ENCODE data around the gene MT1X.

The MT1X gene

DNA sequence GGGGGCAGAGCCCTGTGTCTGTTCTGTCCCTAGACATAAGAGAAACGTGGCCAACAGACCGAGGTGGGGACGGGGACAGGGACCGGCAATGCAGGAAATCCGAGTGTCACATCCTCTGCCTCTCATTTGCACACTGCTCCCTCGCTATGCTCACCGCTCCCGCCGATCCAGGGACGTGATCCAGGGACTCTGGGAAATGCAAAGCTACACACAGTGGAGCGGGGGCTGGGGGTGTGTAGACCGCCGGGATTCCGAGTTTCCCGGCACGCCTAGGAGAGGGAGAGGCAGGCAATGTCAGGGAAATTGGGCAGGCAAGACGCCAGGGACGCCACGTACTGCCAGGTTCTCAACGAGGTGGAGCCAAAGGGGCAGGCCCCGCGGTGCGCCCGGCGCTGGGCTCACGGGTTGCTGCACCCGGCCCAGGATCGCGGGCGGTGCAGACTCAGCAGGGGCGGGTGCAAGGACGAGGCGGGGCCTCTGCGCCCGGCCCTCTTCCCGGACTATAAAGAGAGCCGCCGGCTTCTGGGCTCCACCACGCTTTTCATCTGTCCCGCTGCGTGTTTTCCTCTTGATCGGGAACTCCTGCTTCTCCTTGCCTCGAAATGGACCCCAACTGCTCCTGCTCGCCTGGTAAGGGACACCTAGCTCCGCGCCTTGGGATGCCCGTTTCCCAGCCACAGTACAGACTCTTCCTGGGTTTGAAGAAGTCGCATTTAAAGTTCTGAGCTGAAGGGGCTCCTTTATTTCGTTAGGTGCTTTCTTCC is at the start of gene MT1X:
MT1X (plus strand) TSS at position 532 of the 764 bp plus-strand sequence; CDS start at position 603, 71 bp downstream.
- peak; percentile 87 for DNase-seq

GRCh38 chr16:56632848-56633365 is 49.4 kb upstream of the MT1X start:
- no peak for DNase-seq

GRCh38 chr16:56633535-56633934 is 48.7 kb upstream of the MT1X start:
- DNase-seq = no peak

- no peak for DNase-seq
Observed at GRCh38 chr16:56634715-56635440, 47.4 kb upstream of the MT1X start.

DNA sequence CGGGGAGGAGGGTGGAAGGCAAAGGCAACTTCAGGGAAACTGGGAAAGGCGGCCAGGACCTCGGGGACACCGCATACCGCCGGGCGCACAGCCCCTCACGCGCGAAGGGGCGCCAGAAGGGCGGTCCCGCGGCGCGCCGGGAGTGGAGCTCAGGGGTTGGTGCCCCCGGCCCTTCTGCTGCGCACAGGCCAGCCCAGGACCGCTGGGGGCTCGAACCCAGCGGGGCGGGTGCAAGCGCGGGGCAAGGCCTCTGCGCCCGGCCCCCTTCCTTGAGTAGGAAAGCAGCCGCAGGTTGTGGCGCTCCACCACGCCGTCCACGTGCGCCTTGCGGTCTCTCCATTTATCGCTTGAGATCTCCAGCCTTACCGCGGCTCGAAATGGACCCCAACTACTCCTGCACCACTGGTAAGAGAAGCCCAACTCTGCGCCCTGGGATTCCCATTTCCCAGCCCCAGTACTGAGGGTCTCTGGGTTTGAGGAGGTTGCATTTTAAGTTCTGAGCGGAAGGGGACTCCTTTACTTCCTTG is 46.8 kb upstream of the MT1X start:
- DNase-seq = no peak

- DNase-seq = no peak
Observed at GRCh38 chr16:56636616-56637413, 45.5 kb upstream of the MT1X start.

DNA sequence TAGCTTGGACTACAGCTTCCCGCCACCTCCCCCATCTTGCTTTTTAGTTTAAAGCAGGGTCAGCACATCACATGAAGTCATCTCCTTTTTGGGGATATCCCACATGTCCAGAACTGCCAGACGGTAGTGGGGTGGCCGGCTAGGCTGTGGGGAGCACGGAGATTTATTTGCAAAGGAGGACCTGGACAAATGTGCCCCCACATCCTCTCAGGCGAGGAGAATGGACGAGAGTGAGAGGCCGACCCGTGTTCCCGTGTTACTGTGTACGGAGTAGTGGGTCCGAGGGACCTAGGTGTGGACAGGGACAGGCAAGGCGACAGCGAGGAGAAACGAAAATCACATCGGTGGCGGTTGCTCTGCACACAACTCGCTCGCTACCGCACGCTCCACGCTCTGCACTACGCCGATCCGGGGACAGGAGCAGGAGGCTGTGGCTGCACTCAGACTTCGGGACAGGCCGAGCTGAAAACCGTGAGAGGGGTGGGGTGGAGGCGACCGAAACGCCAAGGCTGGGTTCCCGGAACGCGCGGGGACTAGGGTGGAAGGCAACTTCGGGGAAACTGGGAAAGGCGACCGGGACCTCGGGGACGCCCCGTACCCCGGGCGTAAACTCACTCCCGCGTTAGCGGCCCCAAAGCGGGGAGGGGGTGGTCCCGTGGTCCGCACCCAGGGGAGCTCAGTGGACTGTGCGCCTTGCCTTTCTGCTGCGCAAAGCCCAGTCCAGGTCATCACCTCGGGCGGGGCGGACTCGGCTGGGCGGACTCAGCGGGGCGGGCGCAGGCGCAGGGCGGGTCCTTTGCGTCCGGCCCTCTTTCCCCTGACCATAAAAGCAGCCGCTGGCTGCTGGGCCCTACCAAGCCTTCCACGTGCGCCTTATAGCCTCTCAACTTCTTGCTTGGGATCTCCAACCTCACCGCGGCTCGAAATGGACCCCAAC is 44.2 kb upstream of the MT1X start, which contains the start of gene MT1A:
MT1A (plus strand) TSS at position 853 of the 937 bp plus-strand sequence; CDS start at position 926, 73 bp downstream.
- DNase-seq = no peak

GRCh38 chr16:56639045-56639444 is 43.2 kb upstream of the MT1X start:
- no peak for DNase-seq

- DNase-seq = no peak
Observed at GRCh38 chr16:56640076-56640475, 42.2 kb upstream of the MT1X start.

GRCh38 chr16:56641166-56641565 is 41.1 kb upstream of the MT1X start:
- DNase-seq = no peak

GRCh38 chr16:56643080-56643778 is 39.0 kb upstream of the MT1X start:
- DNase-seq = peak; percentile 78

DNA sequence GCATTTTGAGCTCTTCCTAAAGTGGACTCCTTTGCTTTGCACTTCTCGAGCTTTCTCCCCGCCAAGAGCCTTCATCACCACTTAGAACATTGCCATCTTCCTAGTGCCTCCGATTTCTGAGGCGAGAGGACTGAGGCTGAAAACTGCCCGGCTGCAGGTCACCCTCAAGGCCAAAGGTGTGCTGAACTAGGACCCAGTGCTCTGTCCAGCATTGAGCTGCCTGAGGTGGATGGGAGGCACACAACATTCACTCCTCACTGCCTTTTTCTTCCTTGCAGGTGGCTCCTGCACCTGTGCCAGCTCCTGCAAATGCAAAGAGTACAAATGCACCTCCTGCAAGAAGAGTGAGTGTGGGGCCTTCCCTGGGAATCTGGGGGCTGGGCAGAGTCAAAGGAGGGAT is 38.4 kb upstream of the MT1X start:
- no peak for DNase-seq

DNA sequence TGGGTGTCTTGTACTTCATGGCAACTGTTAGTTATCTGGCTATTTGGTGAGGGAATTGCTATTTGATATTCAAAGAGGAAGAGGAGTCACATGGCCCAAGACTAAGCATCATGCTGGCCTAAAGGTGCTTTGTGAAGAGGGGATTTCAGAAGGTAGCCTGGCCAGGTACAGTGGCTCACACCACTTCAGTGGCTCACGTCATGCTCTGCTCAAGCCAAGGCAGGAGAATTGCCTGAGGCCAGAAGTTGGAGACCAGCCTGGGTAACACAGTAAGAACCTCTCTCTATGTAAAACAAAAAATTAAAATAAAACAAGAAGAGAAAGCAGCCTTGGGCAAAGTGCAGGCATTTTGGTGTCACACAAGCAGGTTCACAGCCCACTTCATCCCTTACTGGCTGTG is 37.0 kb upstream of the MT1X start:
- no peak for DNase-seq

DNA sequence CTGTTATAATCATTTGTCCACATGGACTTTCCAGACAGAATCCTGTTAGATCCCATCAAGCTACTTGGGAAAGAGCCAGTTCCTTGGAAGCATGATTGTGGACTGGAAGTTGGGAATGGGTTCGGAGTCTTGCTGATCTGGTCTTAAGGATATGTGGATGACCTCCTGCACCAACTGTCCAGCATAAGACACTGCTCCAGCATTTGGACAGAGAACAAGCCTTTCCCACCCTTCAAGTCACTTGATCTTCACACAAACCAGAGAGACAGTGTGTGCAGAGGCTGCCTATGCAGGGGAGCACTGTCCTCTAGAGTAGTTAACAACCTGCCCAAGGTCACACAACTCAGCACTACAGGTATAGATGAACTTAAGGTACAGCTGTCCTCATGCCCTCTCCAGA is 36.4 kb upstream of the MT1X start:
- DNase-seq = no peak

DNA sequence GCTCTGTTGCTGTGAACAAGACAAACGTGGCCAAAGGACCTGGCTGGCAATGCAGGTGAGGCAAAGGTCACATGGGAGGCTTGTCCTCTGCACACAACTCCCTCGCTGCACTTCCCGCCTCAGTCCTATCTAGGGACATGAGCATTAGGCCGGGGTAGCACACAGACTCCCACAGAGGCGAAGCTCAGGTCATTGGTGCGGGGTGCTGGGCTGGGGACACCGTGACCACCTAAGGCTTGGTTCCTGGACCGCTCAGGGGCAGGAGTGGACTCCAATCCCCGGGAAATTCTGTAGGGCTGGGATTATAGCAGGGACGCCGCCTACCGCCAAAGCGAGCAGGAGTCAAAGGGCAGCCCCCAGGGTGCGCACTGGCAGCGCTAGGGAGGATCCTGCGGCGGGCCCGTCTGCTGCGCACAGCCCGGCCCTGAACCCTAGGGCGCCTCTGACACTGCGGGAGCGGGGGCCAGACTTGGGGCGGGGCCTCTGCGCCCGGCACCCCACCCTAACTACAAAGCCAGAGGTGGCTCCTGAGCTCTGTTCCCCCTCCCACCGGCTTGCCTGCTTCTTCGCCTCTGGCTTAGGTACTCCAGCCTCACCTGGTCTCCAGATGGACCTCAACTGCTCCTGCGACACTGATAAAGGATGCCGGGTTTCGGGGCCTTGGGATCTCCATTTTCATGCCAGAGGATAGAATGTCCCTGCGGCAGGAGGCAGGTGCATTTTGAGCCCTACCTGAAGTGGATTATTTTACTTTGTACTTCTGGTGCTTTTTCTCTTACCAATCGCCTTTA is 34.4 kb upstream of the MT1X start:
- no peak for DNase-seq

GRCh38 chr16:56649271-56649670 is 33.0 kb upstream of the MT1X start:
- no peak for DNase-seq

GRCh38 chr16:56649820-56650219 is 32.5 kb upstream of the MT1X start:
- DNase-seq = no peak

- DNase-seq = no peak
Observed at GRCh38 chr16:56651586-56651985, 30.7 kb upstream of the MT1X start, which contains the start of gene MT1B. Gene MT1B (plus strand): TSS chr16:56651886. CDS start chr16:56651954, 68 bp downstream.

GRCh38 chr16:56652600-56652999 is 29.7 kb upstream of the MT1X start:
- no peak for DNase-seq

DNA sequence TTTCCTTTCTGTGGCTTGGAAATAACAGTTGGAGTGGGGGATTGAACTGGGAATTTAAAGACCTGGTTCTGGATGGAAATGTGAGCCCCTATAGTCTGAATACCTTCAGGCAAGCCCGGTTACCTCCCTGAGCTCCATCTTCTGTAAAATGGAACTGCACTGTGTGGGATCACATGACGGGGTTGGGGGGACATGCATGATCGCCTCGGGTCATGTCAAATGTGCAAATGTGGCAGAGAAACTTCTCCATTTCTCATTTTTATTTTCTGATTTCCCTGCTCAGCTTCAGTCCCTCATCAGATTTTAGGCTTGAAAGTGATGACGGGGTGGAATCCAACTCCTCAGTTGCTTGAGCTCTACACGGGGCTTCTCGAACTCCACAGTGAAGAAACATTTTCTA is 29.1 kb upstream of the MT1X start:
- DNase-seq = no peak

All from CD4-positive, alpha-beta T cell treated with Interleukin-15 for 1 hour (primary cell).